Right atrium auricular region (tissue), 2 donors: Measurements from ENCODE around the gene CAPZB. TPM values are rescaled to one million over a fixed set of nuclear protein-coding genes. Genes with fewer than 3 reads are reported as not detected.

Experiments
- DNase-seq: peaks from one replicate; pipeline ENCODE4 v3.0.0-alpha.2; 2019; ENCODE audit warnings: low spot score
- H3K27ac ChIP-seq, 2 donors: fragments of 200-600 bp; sonication (generic); 1 replicate in 1 of 2; 2 replicates in 1 of 2; pipeline ENCODE4 v1.5.1; 2016 to 2019
- H3K27me3 ChIP-seq, 2 donors: fragments of 200-600 bp; sonication (generic); one replicate each; pipeline versions ENCODE4 v1.5.1 to v1.6.0; 2017 to 2019
- H3K36me3 ChIP-seq: fragments of 200-600 bp; sonication (generic); one replicate; pipeline ENCODE4 v1.5.1; 2016
- H3K4me1 ChIP-seq, 2 donors: fragments of 200-600 bp; sonication (generic); one replicate each; pipeline versions ENCODE4 v1.5.1 to v1.6.0; 2017 to 2019
- H3K4me3 ChIP-seq, 2 donors: fragments of 200-600 bp; sonication (generic); 1 replicate in 1 of 2; 2 replicates in 1 of 2; pipeline ENCODE4 v1.5.1; 2017 to 2019; ENCODE audit warnings: mild to moderate bottlenecking in 1 of 2, moderate library complexity in 1 of 2
- H3K9me3 ChIP-seq, 2 donors: fragments of 200-600 bp; sonication (generic); one replicate each; pipeline ENCODE4 v1.5.1; 2019
- total RNA-seq, 2 donors: library from RNA; depleted of rRNA; stranded (reverse); fragments of >200 nt; gene quantifications; one replicate each; pipeline ENCODE4 v1.1.0, GENCODE V29; 2016
- TF ChIP-seq, protein P1 (sequence below), 2 donors: fragments of 200-600 bp; sonication (generic); IDR thresholded peaks; one replicate each; pipeline ENCODE4 v1.5.1; 2019; ENCODE audit warnings: antibody characterized with exemption in 2 of 2

CAPZB gene
- total RNA-seq, 2 donors from 2014 or later = 87.8 to 122 TPM

DNA sequence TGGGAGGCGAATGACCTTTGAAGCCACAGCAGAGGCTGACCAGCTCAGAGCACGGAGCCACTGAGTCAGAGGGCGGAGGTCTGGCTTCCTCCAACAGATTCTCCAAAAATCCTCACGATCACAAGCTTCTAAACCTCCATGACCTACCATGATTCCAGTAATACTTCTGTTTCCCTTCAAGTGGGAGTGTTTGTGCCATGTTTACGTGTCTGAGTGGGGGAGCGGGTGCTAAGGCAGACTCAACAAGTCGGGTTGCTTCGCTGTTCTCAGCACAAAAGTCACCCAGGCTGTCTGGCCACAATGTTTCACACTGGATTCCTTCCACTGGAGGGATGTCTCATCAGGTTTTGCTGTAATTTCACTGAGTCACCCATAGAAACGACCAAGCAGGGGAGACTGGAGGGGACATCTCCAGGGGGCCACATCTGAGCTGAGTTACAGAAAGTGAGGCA, 87.0 kb downstream of the CAPZB start:
- Histone ChIP-seq H3K27me3 (no peaks in the 10 kb centered on the region), H3K4me3 (no peak overlapping the region), H3K9me3 (no peaks in the 10 kb centered on the region), H3K4me1 (peaks cover 0 to 36% of the 10 kb centered on the region in 2 donors), H3K27ac (peak overlapping the region in 1 of 2 donors; percentile 33), H3K36me3 (no peaks in the 10 kb centered on the region)
- no peak for DNase-seq
- TF ChIP-seq, protein P1, sequence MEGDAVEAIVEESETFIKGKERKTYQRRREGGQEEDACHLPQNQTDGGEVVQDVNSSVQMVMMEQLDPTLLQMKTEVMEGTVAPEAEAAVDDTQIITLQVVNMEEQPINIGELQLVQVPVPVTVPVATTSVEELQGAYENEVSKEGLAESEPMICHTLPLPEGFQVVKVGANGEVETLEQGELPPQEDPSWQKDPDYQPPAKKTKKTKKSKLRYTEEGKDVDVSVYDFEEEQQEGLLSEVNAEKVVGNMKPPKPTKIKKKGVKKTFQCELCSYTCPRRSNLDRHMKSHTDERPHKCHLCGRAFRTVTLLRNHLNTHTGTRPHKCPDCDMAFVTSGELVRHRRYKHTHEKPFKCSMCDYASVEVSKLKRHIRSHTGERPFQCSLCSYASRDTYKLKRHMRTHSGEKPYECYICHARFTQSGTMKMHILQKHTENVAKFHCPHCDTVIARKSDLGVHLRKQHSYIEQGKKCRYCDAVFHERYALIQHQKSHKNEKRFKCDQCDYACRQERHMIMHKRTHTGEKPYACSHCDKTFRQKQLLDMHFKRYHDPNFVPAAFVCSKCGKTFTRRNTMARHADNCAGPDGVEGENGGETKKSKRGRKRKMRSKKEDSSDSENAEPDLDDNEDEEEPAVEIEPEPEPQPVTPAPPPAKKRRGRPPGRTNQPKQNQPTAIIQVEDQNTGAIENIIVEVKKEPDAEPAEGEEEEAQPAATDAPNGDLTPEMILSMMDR (IDR thresholded peaks at IDR 0.05) = no peak

DNA sequence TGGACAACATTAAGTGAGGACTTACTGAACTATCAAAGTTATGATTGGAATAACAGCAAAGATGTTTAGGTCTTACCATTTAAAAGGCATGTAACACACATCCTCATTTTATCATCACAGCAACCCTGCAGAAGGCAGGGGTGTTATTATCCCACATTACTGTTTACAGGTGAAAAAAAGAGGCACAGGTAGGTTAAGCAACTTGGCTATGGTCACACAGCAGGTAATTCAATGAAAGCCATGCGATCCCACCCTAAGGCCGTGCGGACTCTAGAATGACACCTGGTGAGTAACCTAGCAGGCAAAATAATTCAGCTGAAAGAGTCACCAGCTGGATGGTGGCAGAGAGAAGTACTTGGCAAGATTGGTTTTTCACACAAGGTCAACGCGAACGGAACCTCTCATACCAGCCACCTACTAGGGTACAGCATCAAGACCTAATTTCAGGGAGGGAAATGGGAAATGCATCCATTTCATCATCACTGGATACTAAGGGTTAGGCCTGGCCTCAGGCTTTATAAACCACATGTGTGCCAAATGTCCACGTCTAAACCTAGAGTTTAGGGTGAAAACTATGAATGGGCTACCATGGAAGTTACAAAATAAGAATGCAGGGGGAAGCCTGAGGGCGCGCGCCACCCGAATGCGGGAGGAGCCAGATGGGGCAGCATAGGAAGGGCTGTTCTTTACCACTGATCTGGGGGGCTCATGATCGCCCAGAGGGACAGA, 88.0 kb downstream of the CAPZB start:
- no peak overlapping the region for H3K4me3 ChIP-seq
- H3K27me3 ChIP-seq = no peaks in the 10 kb centered on the region
- peaks cover 0 to 36% of the 10 kb centered on the region in 2 donors for H3K4me1 ChIP-seq
- no peaks in the 10 kb centered on the region for H3K9me3 ChIP-seq
- H3K36me3 ChIP-seq = no peaks in the 10 kb centered on the region
- H3K27ac ChIP-seq = no peak overlapping the region
- no peak for DNase-seq
- TF ChIP-seq, protein P1 (IDR thresholded peaks at IDR 0.05) = no peak

DNA sequence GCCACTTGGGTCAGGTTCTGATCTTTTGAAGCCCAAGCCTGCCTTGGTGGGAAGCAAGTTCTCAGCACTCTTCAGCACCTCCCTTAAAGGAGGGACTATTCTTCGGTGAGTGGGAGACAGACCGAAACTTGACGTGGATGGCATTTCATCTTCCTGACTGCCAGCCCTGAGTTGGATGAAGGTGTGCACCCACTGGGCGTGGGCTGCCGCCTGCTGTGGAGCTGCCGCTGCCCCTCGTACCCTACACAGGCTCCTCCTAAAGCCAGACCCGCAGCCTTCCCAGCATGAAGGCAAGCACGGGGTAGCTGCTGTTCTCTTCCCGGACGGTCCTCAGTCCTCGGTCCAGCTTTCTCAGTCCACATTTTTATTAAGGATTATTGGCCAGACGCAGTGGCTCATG, 89.1 kb downstream of the CAPZB start:
- H3K4me1 ChIP-seq = peaks cover 0 to 35% of the 10 kb centered on the region in 2 donors
- no peaks in the 10 kb centered on the region for H3K27me3 ChIP-seq
- no peaks in the 10 kb centered on the region for H3K9me3 ChIP-seq
- TF ChIP-seq, protein P1 (IDR thresholded peaks at IDR 0.05) = no peak
- no peak for DNase-seq
- no peaks in the 10 kb centered on the region for H3K36me3 ChIP-seq
- H3K27ac ChIP-seq = no peak overlapping the region
- H3K4me3 ChIP-seq = no peak overlapping the region

DNA sequence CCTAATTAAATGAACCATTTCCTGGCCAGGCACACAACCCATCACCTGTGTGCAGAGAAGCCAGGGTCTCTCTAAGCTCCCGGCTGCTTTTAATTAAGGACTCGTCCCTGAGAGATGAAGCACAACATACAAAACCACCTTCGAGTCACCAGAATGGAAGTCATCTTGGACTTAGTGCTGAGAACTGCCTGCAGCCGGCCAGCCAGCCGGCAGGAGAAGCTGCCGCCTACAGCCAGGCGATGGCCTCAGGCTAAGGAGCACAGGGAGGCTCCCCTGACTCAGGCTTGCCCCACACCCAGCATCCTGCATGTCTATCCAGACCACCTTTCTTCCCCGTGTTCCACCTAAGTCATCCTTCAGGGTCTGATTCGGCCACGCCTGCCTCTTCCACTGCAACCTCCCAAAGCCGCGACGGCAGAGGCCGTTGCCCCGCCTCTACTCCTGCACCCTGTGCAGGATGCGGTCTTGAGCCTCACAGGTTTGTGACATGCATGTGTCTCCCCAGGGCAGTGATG, 89.6 kb downstream of the CAPZB start:
- Histone ChIP-seq H3K9me3 (no peaks in the 10 kb centered on the region), H3K27me3 (no peaks in the 10 kb centered on the region), H3K4me1 (peaks cover 0 to 35% of the 10 kb centered on the region in 2 donors), H3K4me3 (no peak overlapping the region), H3K36me3 (no peaks in the 10 kb centered on the region), H3K27ac (no peak overlapping the region)
- TF ChIP-seq, protein P1 (IDR thresholded peaks at IDR 0.05) = no peak
- no peak for DNase-seq

DNA sequence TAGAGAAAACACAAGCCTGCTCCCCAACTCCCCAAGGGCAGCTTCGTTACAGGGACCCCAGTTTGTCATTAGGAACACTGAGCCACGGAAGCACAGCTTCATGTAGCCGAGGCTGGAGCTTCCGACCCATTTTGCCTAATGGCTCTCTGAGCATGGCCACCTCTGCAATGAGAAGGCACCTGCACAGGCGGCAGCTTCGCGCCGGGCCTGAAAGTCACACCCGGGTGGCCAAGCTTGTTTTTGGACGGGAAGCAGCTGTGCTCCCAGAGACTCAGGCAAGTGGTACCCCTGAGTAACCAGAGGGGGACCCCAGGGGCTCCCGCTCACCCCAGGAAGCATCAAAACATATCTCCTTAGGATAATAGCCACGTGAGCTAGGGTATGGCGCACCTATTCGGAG, 92.3 kb downstream of the CAPZB start:
- H3K27ac ChIP-seq = no peak overlapping the region
- H3K4me1 ChIP-seq = peaks cover 0 to 36% of the 10 kb centered on the region in 2 donors
- no peak for DNase-seq

More for the DNA sequence above, 92.3 kb downstream of the CAPZB start:
- Histone ChIP-seq H3K9me3 (no peaks in the 10 kb centered on the region), H3K36me3 (no peaks in the 10 kb centered on the region), H3K4me3 (no peak overlapping the region), H3K27me3 (no peaks in the 10 kb centered on the region)
- TF ChIP-seq, protein P1 (IDR thresholded peaks at IDR 0.05) = no peak
